Endodermal cell (in vitro differentiated cells): ENCODE data around the gene ENAH. TPM values are rescaled to one million over a fixed set of nuclear protein-coding genes. Genes with fewer than 3 reads are reported as not detected.
"Not testable (repeated sequence)": the region's sequence is repeated elsewhere in the genome, so short reads cannot be mapped to it uniquely, and the experiment has no call there.

Source experiments
- DNase-seq: peaks from one replicate; pipeline ENCODE4 v3.0.0-alpha.2; 2017
- H3K27ac ChIP-seq: 2 replicates; pipeline ENCODE4 v1.5.1; 2013; ENCODE audit warnings: mild to moderate bottlenecking, low read depth, low read length, moderate library complexity
- H3K27me3 ChIP-seq: 2 replicates; pipeline ENCODE4 v1.6.1; 2013; ENCODE audit warnings: mild to moderate bottlenecking, low read length, moderate library complexity; ENCODE audit not compliant: insufficient read depth, control insufficient read depth, poor library complexity, severe bottlenecking
- H3K36me3 ChIP-seq: 2 replicates; pipeline ENCODE4 v1.7.0; 2013; ENCODE audit warnings: mild to moderate bottlenecking, low read length, moderate library complexity; ENCODE audit not compliant: control insufficient read depth, insufficient read depth
- H3K4me1 ChIP-seq: one replicate; pipeline ENCODE4 v1.7.0; 2013; ENCODE audit warnings: low read length; ENCODE audit not compliant: control insufficient read depth, insufficient read depth
- H3K4me3 ChIP-seq: 2 replicates; pipeline ENCODE4 v1.5.1; 2013; ENCODE audit warnings: mild to moderate bottlenecking, low read length, moderate library complexity
- H3K9ac ChIP-seq: 2 replicates; pipeline ENCODE4 v1.6.1; 2013; ENCODE audit warnings: mild to moderate bottlenecking, low read length, moderate library complexity; ENCODE audit not compliant: poor library complexity, severe bottlenecking; ENCODE audit errors: extremely low read depth
- H3K9me3 ChIP-seq: 2 replicates; pipeline ENCODE4 v1.6.1; 2013; ENCODE audit warnings: mild to moderate bottlenecking, low read length, moderate library complexity; ENCODE audit not compliant: control insufficient read depth
- H3K27ac Mint-ChIP-seq: 2 replicates; pipeline ENCODE4 v1.8.0; 2020; ENCODE audit warnings: mixed read lengths
- H3K27me3 Mint-ChIP-seq: 2 replicates; pipeline ENCODE4 v1.8.0; 2021; ENCODE audit warnings: mild to moderate bottlenecking, mixed read lengths; ENCODE audit not compliant: insufficient read depth
- H3K36me3 Mint-ChIP-seq: 2 replicates; pipeline ENCODE4 v1.8.0; 2020; ENCODE audit warnings: low read depth, mixed read lengths
- H3K4me1 Mint-ChIP-seq: 2 replicates; pipeline ENCODE4 v1.8.0; 2020; ENCODE audit warnings: mixed read lengths
- H3K4me3 Mint-ChIP-seq: 2 replicates; pipeline ENCODE4 v1.8.0; 2020; ENCODE audit warnings: mild to moderate bottlenecking, moderate library complexity, mixed read lengths
- H3K9me3 Mint-ChIP-seq: 2 replicates; pipeline ENCODE4 v1.8.0; 2020; ENCODE audit warnings: mild to moderate bottlenecking, mixed read lengths
- whole genome bisulfite sequencing, 2 experiments: methylation state at CpG; one replicate each; pipeline versions ENCODE4 v1.1.5 to v1.1.7; 2013; ENCODE audit warnings: missing lambda C conversion rate in 2 of 2, mixed read lengths in 1 of 2; ENCODE audit not compliant: insufficient coverage in 1 of 2, insufficient read length in 1 of 2; 5-methylcytosine and 5-hydroxymethylcytosine counted together
- total RNA-seq, 2 donors: library from RNA; stranded (reverse); fragmentation: NEBNext Ultra II Directional in 1 of 2; extraction: Animal tissue kit (Norgen Biotek cat#: 25700) in 1 of 2; gene quantifications; 2 replicates in 1 of 2; 3 replicates in 1 of 2; pipeline ENCODE4 v1.2.1, GENCODE V29; 2021
- TF ChIP-seq, protein P1 (sequence below): fragments of 200-600 bp; sonication (generic); conservative IDR thresholded peaks from 2 replicates; pipeline ENCODE4 v1.5.0; 2021; ENCODE audit warnings: antibody characterized with exemption, mild to moderate bottlenecking

ENAH gene
- total RNA-seq, 2 donors from 2014 or later, result 263 to 267 TPM

DNA sequence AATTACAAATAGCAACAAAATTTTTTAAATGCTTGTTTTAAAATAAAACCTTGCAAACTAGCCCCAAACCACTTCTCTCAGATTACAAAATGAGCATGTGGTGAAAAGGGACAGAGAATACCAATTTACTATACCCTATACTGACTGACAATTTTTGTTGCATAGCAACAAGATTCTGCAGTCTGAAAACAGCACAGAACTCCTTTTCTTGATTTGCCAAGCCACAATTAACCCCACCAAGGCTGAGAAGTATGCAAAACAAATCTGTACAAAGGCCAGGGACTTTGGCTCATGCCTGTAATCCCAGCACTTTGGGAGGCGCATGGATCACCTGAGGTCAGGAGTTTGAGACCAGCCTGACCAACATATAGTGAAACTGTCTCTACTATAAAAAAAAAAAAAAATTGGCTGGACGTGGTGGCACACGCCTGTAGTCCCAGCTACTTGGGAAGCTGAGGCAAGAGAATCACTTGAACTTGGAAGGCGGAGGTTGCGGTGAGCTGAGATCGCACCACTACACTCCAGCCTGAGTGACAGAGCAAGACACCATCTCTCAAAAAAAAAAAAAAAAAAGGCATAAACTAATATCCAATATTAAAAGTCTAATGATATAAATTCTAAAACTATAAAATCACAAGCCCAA is 21.8 kb downstream of the ENAH start:
- Mint-ChIP-seq H3K36me3 (peaks cover 9% of the 10 kb centered on the region), H3K27ac (peak overlapping the region; percentile 13), H3K4me1 (peaks cover 44% of the 10 kb centered on the region), H3K9me3 (no peaks in the 10 kb centered on the region), H3K27me3 (no peaks in the 10 kb centered on the region), H3K4me3 (no peak overlapping the region)
- 96% methylated on average over 5 of the region's 6 CpGs; no CpG with 5 or more reads in 1 of the 2 experiments for WGBS, 2 experiments
- TF ChIP-seq, protein P1, sequence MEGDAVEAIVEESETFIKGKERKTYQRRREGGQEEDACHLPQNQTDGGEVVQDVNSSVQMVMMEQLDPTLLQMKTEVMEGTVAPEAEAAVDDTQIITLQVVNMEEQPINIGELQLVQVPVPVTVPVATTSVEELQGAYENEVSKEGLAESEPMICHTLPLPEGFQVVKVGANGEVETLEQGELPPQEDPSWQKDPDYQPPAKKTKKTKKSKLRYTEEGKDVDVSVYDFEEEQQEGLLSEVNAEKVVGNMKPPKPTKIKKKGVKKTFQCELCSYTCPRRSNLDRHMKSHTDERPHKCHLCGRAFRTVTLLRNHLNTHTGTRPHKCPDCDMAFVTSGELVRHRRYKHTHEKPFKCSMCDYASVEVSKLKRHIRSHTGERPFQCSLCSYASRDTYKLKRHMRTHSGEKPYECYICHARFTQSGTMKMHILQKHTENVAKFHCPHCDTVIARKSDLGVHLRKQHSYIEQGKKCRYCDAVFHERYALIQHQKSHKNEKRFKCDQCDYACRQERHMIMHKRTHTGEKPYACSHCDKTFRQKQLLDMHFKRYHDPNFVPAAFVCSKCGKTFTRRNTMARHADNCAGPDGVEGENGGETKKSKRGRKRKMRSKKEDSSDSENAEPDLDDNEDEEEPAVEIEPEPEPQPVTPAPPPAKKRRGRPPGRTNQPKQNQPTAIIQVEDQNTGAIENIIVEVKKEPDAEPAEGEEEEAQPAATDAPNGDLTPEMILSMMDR, result no peak
- peaks cover 27% of the 10 kb centered on the region for H3K36me3 ChIP-seq
- no peak for DNase-seq
- no peak overlapping the region for H3K9ac ChIP-seq
- H3K4me3 ChIP-seq, result no peak overlapping the region
- H3K9me3 ChIP-seq, result no peaks in the 10 kb centered on the region
- H3K27ac ChIP-seq, result no peak overlapping the region
- H3K27me3 ChIP-seq, result no peaks in the 10 kb centered on the region
- H3K4me1 ChIP-seq, result peaks cover 16% of the 10 kb centered on the region

DNA sequence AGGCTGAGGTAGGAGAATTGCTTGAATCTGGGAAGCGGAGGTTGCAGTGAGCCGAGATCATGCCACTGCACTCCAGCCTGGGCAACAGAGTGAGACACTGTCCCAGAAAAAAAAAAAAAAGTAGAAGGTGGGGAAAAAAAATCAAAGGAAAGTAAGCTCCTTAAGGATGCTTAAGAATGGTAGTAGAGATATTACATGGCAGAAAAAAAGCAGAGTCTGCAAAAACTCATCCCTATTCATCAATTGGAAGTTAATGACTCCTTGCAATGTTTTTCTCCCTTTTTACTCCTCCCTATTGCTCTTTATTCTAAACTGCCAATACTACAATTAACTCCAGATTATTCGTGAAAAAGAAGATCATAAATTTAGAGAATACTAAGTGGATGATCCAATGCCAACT is 23.4 kb downstream of the ENAH start:
- H3K27me3 Mint-ChIP-seq, result no peaks in the 10 kb centered on the region
- H3K27ac ChIP-seq, result no peak overlapping the region
- 93 to 100% methylated on average over 2 to 3 of the region's 3 CpGs for WGBS, 2 experiments

DNA sequence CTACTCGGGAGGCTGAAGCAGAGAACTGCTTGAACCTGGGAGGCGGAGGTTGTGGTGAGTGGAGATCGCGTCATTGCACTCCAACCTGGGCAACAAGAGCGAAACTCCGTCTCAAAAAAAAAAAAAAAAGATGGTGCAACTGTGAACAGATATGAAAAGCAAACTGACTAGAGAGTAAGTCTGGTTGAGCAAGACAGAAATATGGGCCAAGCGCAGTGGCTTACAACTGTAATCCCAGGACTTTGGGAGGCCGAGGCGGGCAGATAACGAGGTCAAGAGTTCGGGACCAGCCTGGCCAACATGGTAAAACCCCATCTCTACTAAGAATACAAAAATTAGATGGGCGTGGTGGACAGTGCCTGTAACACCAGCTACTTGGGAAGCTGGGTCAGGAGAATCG is 24.1 kb downstream of the ENAH start:
- H3K9me3 Mint-ChIP-seq, H3K4me3 Mint-ChIP-seq, H3K27me3 Mint-ChIP-seq, H3K9me3 ChIP-seq, H3K27me3 ChIP-seq, H3K9ac ChIP-seq, H3K27ac ChIP-seq, DNase-seq: not testable (repeated sequence)
- H3K36me3 Mint-ChIP-seq, result peaks cover 16% of the 10 kb centered on the region
- H3K4me1 Mint-ChIP-seq, result peaks cover 54% of the 10 kb centered on the region
- 89 to 97% methylated on average over 11 to 13 of the region's 13 CpGs for WGBS, 2 experiments
- peak overlapping the region; percentile 74 for H3K4me3 ChIP-seq
- peaks cover 21% of the 10 kb centered on the region for H3K4me1 ChIP-seq
- H3K36me3 ChIP-seq, result peaks cover 34% of the 10 kb centered on the region
- H3K27ac Mint-ChIP-seq, result peak overlapping the region; percentile 39

More for the DNA sequence above, 23.4 kb downstream of the ENAH start:
- H3K4me3 ChIP-seq, result no peak overlapping the region
- TF ChIP-seq, protein P1, result no peak
- Mint-ChIP-seq H3K4me3 (no peak overlapping the region), H3K36me3 (peaks cover 16% of the 10 kb centered on the region), H3K4me1 (peaks cover 54% of the 10 kb centered on the region), H3K27ac (no peak overlapping the region), H3K9me3 (no peaks in the 10 kb centered on the region)
- peaks cover 21% of the 10 kb centered on the region for H3K4me1 ChIP-seq
- peaks cover 31% of the 10 kb centered on the region for H3K36me3 ChIP-seq
- H3K27me3 ChIP-seq, result no peaks in the 10 kb centered on the region
- DNase-seq, result no peak
- H3K9me3 ChIP-seq, result peaks cover 3% of the 10 kb centered on the region
- no peak overlapping the region for H3K9ac ChIP-seq
